Breast epithelium (tissue), 4 donors: ENCODE measurements around the gene TGFBR1. TPM values are rescaled to one million over a fixed set of nuclear protein-coding genes. Genes with fewer than 3 reads are reported as not detected.

ENCODE experiments used
- DNase-seq, 2 donors: peaks; one replicate each; pipeline ENCODE4 v3.0.0-alpha.2; 2019; ENCODE audit warnings: low spot score in 2 of 2
- H3K27ac ChIP-seq, 2 donors: fragments of 200-600 bp; sonication (generic) in 1 of 2; one replicate each; pipeline ENCODE4 v1.5.1; 2016 to 2019; ENCODE audit warnings: mild to moderate bottlenecking in 1 of 2
- H3K27me3 ChIP-seq, 2 donors: fragments of 200-600 bp; sonication (generic) in 1 of 2; one replicate each; pipeline versions ENCODE4 v1.5.1 to v1.6.0; 2017 to 2019; ENCODE audit warnings: control low read depth in 1 of 2, mild to moderate bottlenecking in 1 of 2
- H3K36me3 ChIP-seq: fragments of 200-600 bp; one replicate; pipeline ENCODE4 v1.5.1; 2019
- H3K4me1 ChIP-seq, 2 donors: fragments of 200-600 bp; sonication (generic); one replicate each; pipeline ENCODE4 v1.5.1; 2016 to 2019; ENCODE audit warnings: control low read depth in 1 of 2
- H3K4me3 ChIP-seq, 3 donors: fragments of 200-600 bp; sonication (generic); 1 replicate in 2 of 3; 2 replicates in 1 of 3; pipeline ENCODE4 v1.5.1; 2016 to 2019; ENCODE audit warnings: mild to moderate bottlenecking in 3 of 3, moderate library complexity in 2 of 3
- H3K9me3 ChIP-seq, 2 donors: fragments of 200-600 bp; sonication (generic) in 1 of 2; one replicate each; pipeline ENCODE4 v1.5.1; 2016 to 2019; ENCODE audit warnings: control low read depth in 1 of 2
- CTCF ChIP-seq, 3 donors: fragments of 450-650 bp; IDR thresholded peaks; one replicate each; pipeline ENCODE4 v1.5.1; 2016 to 2017; ENCODE audit warnings: antibody characterized with exemption in 3 of 3, mild to moderate bottlenecking in 3 of 3, moderate library complexity in 3 of 3
- POLR2A ChIP-seq: fragments of 450-650 bp; IDR thresholded peaks from one replicate; pipeline ENCODE4 v1.6.1; 2016; ENCODE audit warnings: antibody characterized with exemption, mild to moderate bottlenecking, moderate library complexity
- POLR2AphosphoS5 ChIP-seq, 3 donors: sonication (generic); formaldehyde crosslinking; IDR thresholded peaks; one replicate each; pipeline ENCODE4 v1.6.1; 2017; ENCODE audit warnings: antibody characterized with exemption in 3 of 3
- intact Hi-C: fragments of 100-400 bp; cut with DNase I; formaldehyde crosslinking; loops from one replicate; pipeline ENCODE4 v1.15.1; 2023; ENCODE audit warnings: low total_unique reads
- total RNA-seq, 3 donors: library from RNA; depleted of rRNA; stranded (reverse); fragments of >200 nt; gene quantifications; one replicate each; pipeline ENCODE4 v1.1.0, GENCODE V29; 2016

Gene TGFBR1
- total RNA-seq, 3 donors from 2014 or later, result 33.1 to 35.4 (median 34.5) TPM

DNA sequence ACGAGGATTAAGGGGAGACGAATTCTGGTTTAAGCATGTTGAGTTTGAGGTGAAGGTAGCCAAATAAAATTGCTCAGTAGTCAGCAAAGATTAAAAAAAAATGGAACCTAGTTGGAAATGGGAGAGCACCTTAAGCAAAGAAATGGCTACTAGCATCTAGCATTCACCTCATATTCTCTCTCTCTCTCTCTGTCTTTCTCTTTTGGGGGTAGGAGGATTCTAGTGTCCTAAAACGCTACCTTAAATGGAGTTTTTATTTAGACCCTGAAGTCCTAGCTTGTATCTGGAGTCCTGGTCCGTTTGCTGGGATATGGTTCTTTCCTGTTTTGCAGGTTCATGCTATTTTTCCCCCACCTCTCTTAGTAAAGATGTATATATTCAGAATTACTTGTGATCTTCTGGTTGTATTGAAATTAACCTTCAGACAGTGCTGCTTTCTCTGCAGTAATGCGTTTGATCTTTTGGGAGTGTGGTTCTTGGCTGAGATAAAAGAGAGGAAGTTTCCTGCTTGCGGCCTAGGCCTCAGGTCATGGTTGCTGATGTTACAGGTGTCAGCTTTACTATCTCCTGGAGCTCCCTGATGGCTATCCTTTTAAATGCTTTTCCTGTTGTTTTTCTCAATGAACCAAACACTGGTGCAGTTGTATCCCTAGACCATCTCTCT is 8.0 kb downstream of the TGFBR1 start:
- no peaks in the 10 kb centered on the region for H3K27me3 ChIP-seq
- H3K36me3 ChIP-seq, result no peaks in the 10 kb centered on the region
- DNase-seq, result no peak
- TF ChIP-seq POLR2AphosphoS5 (IDR thresholded peaks at IDR 0.05), result no peak
- no peak for TF ChIP-seq POLR2A
- no peak for TF ChIP-seq CTCF (IDR thresholded peaks at IDR 0.05)
- peaks cover 0 to 19% of the 10 kb centered on the region in 2 donors for H3K4me1 ChIP-seq
- H3K9me3 ChIP-seq, result no peaks in the 10 kb centered on the region
- intact Hi-C loops, result no loop called here
- no peak overlapping the region for H3K27ac ChIP-seq
- no peak overlapping the region for H3K4me3 ChIP-seq

DNA sequence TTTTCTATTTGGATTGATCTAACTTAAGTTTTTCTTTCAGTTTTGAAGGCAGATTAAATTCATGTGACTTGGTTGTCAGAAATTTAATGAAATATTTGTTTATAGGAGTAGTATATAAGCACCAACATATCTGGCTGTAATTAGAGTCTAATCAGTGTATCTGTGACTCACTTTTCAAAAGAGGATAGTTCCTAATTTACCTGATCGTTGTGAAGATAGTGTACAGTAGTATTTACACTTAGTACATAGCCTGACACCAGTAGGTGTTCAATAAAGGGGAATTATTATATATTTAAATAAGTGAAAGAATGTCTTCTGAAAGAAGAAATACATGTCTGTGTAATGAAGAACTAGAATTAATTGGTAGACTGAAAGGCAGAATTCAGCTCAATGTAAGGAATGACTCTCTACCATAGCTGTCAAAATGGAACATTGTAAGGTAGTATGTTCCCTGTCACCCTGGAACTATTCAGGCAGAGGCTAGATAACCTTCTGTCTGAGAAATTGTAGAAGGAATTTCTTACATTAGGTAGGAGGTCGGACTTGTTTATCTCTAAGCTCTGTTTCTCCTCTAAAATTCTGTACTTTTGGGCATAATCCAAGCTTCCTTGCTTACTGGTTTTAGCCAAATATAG is 8.6 kb downstream of the TGFBR1 start:
- intact Hi-C loops, result no loop called here

DNA sequence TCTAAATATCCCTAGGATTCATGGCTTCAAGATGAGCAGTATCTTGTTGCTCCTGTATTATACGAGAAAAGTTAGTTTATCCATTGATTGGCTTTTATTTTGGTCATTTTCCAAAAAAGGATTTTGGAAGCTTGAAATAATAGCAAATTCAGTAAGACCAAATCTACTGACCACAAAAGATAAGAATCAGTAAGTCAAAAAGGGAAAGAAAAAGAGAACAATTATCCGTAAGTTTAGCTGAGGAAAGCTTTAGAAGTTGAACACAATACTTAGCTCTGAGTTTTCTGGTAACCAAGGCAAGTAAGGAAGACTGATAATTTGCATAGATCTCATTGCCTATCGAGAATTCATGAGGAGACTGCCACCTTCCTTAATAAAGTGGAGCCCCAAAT is 9.1 kb downstream of the TGFBR1 start:
- Histone ChIP-seq H3K27me3 (no peaks in the 10 kb centered on the region), H3K36me3 (no peaks in the 10 kb centered on the region), H3K27ac (peak overlapping the region in 1 of 2 donors; percentile 6), H3K9me3 (no peaks in the 10 kb centered on the region), H3K4me1 (peaks cover 0 to 19% of the 10 kb centered on the region in 2 donors), H3K4me3 (no peak overlapping the region)
- DNase-seq, result no peak
- intact Hi-C loops, result no loop called here
- no peak for TF ChIP-seq POLR2A
- no peak for TF ChIP-seq CTCF (IDR thresholded peaks at IDR 0.05)
- no peak for TF ChIP-seq POLR2AphosphoS5 (IDR thresholded peaks at IDR 0.05)

More for the DNA sequence above, 8.6 kb downstream of the TGFBR1 start:
- H3K27me3 ChIP-seq, result no peaks in the 10 kb centered on the region
- H3K36me3 ChIP-seq, result no peaks in the 10 kb centered on the region
- DNase-seq, result no peak
- H3K4me1 ChIP-seq, result peaks cover 0 to 19% of the 10 kb centered on the region in 2 donors
- no peaks in the 10 kb centered on the region for H3K9me3 ChIP-seq
- no peak overlapping the region for H3K4me3 ChIP-seq
- TF ChIP-seq CTCF (IDR thresholded peaks at IDR 0.05) (no peak), POLR2A (no peak), POLR2AphosphoS5 (IDR thresholded peaks at IDR 0.05) (no peak)
- H3K27ac ChIP-seq, result peak overlapping the region in 1 of 2 donors; percentile 6

DNA sequence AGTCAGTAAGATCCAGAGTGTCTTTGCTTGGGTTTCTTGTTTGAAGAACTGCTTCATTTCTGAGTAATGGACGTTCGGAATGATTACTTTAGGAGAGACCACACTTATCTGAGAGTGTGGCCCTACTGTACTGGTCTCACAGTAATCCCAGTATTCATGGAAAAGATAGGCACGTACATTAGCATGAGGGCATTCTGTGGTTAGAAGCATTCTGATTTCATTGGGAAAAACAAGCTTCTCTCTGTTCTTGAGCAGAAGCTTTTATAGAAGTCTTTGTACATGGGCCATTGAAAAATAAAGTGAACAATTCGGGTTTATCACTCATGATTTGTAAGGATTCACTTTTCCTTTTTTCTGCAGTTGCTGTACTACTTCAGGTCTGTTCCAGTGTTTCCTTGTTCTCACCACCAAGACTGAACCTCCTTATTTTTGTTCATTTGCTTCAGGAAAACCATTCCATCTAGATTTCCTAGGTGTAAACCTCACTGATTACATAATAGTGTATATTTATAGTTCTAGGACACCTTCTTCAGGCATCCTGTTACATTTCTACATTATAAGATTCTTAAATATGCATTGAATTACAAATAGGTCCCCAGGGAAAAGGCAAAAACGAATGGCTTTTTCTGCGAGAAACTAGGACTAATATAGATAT is 10.1 kb downstream of the TGFBR1 start:
- H3K4me3 ChIP-seq, result no peak overlapping the region
- no peaks in the 10 kb centered on the region for H3K36me3 ChIP-seq
- no peaks in the 10 kb centered on the region for H3K9me3 ChIP-seq
- TF ChIP-seq POLR2AphosphoS5 (IDR thresholded peaks at IDR 0.05) (no peak), POLR2A (no peak), CTCF (IDR thresholded peaks at IDR 0.05) (no peak)
- no peak for DNase-seq
- H3K27ac ChIP-seq, result no peak overlapping the region
- peaks cover 0 to 19% of the 10 kb centered on the region in 2 donors for H3K4me1 ChIP-seq
- intact Hi-C loops, result no loop called here
- H3K27me3 ChIP-seq, result no peaks in the 10 kb centered on the region

DNA sequence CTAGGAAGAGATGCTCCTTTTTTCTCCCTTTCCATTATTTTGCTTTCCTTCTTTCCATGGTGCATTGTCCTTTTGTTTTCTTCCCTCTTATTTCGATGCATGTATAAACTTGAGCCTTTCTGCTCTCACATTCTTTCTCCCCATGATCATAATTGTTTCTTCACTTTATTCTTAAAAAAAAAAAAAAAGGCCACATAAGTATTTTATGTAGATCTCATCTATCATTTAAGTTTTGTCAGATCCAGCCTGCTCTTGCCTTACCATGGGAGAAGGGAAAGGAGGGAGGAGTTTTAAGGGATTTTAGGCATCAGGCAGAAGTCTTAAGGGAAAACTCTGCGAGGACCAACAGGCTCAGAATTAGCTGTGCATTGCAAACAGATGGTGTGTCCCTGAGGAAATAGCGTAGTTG is 11.1 kb downstream of the TGFBR1 start:
- Histone ChIP-seq H3K27me3 (no peaks in the 10 kb centered on the region), H3K36me3 (no peaks in the 10 kb centered on the region), H3K4me1 (peaks cover 0 to 19% of the 10 kb centered on the region in 2 donors), H3K9me3 (no peaks in the 10 kb centered on the region), H3K4me3 (no peak overlapping the region), H3K27ac (no peak overlapping the region)
- no peak for TF ChIP-seq POLR2AphosphoS5 (IDR thresholded peaks at IDR 0.05)
- intact Hi-C loops, result no loop called here
- no peak for DNase-seq
